GM10847 (cell line): ENCODE results near the gene PIRT.

Experiments used
- POLR2A ChIP-seq: IDR thresholded peaks from 2 replicates; pipeline ENCODE4 v1.6.1; 2011; ENCODE audit not compliant: insufficient read length; ENCODE audit errors: extremely low read depth

The PIRT gene

GRCh38 chr17:10836145-10836544 is 1.7 kb downstream of the PIRT start:
- no peak for TF ChIP-seq POLR2A

GRCh38 chr17:10831696-10832095 is 6.2 kb downstream of the PIRT start:
- no peak for TF ChIP-seq POLR2A

GRCh38 chr17:10827898-10828552 is 9.9 kb downstream of the PIRT start:
- TF ChIP-seq POLR2A: no peak

DNA sequence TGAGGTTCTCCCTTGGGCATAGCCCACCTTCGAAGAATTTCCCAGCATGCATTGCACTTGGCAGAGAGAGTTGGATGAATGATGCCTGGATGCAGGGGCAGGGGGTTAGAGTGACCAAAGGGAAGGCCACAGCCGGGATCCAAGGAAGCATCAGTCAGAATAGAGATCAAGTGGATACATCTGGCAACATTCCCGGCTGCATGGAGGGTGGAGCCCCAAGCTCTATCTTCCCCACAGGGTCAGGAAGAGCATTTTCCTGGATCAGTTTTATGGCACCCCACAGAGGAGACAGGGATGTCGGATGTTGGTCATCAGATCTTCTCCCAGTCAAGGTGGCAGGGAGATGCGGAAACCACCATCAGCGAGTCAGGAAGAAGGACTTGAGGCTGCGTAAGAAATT is 13.0 kb downstream of the PIRT start:
- no peak for TF ChIP-seq POLR2A

DNA sequence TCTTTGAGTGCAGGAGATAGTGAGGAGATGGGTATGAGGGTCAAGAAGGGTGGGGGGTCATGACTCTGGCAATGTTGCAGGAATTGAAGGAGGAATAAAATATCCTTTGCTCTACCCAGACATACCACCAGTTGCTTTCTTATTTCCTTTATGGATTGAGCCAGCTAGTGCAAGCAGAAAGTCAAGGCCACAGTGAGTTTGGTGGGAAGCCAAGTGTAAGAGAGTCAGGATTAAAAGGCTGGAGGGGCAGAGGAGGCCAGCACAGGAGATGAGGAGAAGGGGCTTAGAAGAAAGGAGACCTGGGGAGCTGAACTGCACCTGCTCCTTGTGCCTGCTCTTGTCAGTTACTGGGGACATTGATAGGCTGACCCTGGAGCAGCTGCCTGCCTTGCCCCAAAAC is 16.1 kb downstream of the PIRT start:
- no peak for TF ChIP-seq POLR2A

- no peak for TF ChIP-seq POLR2A
These were observed 16.8 kb downstream of the PIRT start for GRCh38 chr17:10821054-10821453.

- TF ChIP-seq POLR2A: no peak
These were observed 22.6 kb downstream of the PIRT start for GRCh38 chr17:10815319-10815718.

- no peak for TF ChIP-seq POLR2A
These were observed 23.8 kb downstream of the PIRT start for GRCh38 chr17:10814075-10814474.

GRCh38 chr17:10812674-10813073 is 25.2 kb downstream of the PIRT start:
- TF ChIP-seq POLR2A: no peak

- TF ChIP-seq POLR2A: no peak
These were observed 28.3 kb downstream of the PIRT start for GRCh38 chr17:10809605-10810004.

GRCh38 chr17:10807704-10808128 is 30.2 kb downstream of the PIRT start:
- TF ChIP-seq POLR2A: no peak

GRCh38 chr17:10806545-10807262 is 31.2 kb downstream of the PIRT start:
- no peak for TF ChIP-seq POLR2A

DNA sequence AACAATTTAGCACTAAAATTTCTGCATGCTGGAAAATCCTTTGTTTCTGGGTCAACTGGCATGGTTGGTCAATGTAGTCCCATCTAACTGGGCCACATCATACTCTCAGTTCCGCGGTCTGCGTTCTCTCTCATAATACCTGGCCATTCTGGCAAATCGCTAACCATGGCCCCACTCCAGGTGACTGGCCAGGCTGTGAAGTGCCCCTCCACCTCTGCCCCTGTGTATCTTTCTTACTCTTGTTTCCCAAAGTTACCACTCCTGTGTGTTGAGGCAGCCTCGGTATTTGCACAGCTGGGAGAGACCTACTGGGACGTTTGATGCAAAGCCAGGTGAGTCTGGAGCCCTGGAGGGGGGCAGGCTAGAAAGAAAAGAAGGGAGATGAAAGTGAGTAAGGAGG is 32.0 kb downstream of the PIRT start:
- TF ChIP-seq POLR2A: no peak

DNA sequence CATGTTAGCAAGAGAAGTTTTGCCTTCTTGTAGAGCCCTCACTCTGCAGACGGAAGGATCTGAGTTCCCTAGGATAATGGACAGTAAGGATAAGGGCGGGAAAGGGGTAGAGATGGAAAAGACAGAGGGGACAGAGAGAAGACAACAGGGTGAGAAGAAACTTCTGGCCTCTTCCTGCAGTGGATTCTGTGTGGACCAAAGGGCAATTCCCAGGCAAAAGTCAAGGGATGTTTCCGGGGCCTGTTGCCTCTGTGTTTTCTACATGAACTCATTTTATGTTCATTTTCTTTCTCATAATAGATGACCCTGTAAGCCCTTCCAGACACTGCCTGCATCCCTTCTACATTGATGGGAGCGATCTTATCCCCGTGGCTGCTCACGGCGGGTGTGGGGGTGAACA is 33.3 kb downstream of the PIRT start:
- no peak for TF ChIP-seq POLR2A

DNA sequence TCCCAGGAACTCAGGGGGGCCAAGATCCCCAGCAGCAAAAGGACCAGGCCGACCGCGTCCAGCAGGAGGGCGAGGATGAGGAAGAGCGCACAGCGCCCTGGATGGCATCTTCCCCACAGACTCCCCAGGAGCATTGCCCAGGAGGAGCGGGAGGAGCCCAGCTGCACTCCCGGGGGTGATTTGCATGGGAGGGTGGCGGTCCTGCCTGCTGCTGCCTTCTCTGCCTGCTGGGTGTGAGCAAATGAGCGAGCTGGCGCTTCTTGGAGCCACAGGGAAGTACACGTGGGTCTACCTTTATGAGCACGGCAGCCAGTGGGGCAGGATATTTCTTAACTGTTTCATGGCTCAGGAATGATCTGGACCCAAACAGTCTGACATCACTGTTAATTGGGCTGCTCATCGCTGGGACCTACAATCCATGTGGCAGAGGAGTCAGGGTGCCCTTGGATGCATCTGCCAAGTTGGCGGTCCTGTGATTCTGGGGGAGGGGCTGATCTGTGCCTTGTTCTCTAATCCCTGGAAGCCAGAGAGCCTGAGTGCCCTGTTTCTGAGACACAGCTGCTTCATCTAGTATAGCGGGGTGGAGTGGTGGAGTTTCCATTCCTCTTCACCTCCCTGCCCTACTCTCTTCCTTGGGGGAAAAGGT is 33.9 kb downstream of the PIRT start, which contains the start of gene TMEM238L:
TSS of gene TMEM238L (minus strand) at position 270 of the 646 bp plus-strand sequence. CDS start at position 134, 136 bp downstream.
- TF ChIP-seq POLR2A: no peak

GRCh38 chr17:10803350-10803749 is 34.5 kb downstream of the PIRT start:
- no peak for TF ChIP-seq POLR2A

DNA sequence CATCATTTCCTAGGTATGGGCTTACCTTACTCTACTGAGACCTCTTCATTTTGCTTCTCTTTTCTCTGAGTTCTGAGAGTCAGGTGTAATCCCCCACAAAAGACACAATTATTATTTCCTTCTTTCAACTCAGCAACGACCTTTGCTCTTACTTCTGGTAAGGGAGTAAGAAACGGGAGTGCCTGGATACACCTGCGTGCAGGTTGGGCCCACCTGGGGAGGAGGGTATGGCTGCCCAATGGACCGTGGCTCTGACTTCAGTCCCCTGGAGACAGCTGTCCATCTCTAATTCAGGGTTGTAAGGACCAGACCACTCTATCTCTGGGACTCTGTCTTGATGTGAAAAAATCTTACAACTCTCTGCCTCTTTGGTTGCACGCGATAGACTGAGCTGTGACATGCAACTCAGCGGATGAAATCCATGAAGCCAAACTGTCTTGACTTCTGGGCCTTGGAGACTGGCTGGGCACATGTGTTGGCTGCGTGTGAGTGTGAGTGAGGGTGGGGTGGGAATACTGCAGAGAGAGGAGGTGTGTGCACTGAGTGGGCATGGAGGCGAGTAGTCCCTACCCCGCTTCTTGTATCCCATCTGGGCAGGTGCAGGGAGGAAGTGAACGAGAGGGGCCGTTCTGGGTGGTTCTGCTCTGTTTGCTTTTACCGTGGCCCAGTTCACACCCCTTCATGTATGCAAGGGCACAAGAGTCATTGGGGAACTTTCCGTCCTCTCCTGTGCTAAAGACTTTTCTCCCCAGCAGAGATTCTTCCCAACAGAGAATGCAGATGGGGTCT is 35.2 kb downstream of the PIRT start:
- no peak for TF ChIP-seq POLR2A
